HepG2 (cell line): ENCODE measurements around the gene NT5DC1. TPM values are rescaled to one million over a fixed set of nuclear protein-coding genes. Genes with fewer than 3 reads are reported as not detected.

Experiments used
- ATM ChIP-seq: fragments of 450-650 bp; IDR thresholded peaks from 2 replicates; pipeline ENCODE4 v1.7.1; 2017; ENCODE audit warnings: mild to moderate bottlenecking, borderline replicate concordance
- ELF3 ChIP-seq: IDR thresholded peaks from 2 replicates; pipeline ENCODE4 v1.6.1; 2016; ENCODE audit warnings: missing genetic modification reagents, missing compliant biosample characterization
- ETV5 ChIP-seq: IDR thresholded peaks from 2 replicates; pipeline ENCODE4 v1.6.1; 2018; ENCODE audit warnings: missing biosample characterization, missing genetic modification reagents, inconsistent platforms, borderline replicate concordance
- FOXA3 ChIP-seq: IDR thresholded peaks from 2 replicates; pipeline ENCODE4 v1.6.1; 2016; ENCODE audit warnings: missing genetic modification reagents, missing compliant biosample characterization
- MED8 ChIP-seq: sonication (generic); formaldehyde crosslinking; IDR thresholded peaks from 2 replicates; pipeline ENCODE4 v1.8.1; 2023; ENCODE audit warnings: mild to moderate bottlenecking, missing genetic modification reagents; ENCODE audit not compliant: insufficient replicate concordance
- SP2 ChIP-seq: sonication (generic); formaldehyde crosslinking; IDR thresholded peaks from 2 replicates; pipeline ENCODE4 v1.5.1; 2020; ENCODE audit warnings: mild to moderate bottlenecking, missing genetic modification reagents
- SRF ChIP-seq: IDR thresholded peaks from 2 replicates; pipeline ENCODE4 v1.6.1; 2011; ENCODE audit warnings: mild to moderate bottlenecking, low read depth, low read length, moderate library complexity
- ZFP62 ChIP-seq: sonication (generic); formaldehyde crosslinking; IDR thresholded peaks from 2 replicates; pipeline ENCODE4 v1.4.0; 2020; ENCODE audit warnings: missing genetic modification reagents
- ZNF225 ChIP-seq: sonication (generic); formaldehyde crosslinking; IDR thresholded peaks from 2 replicates; pipeline ENCODE4 v1.4.0; 2020; ENCODE audit warnings: mild to moderate bottlenecking, missing genetic modification reagents
- ZNF260 ChIP-seq: sonication (generic); formaldehyde crosslinking; IDR thresholded peaks from 2 replicates; pipeline ENCODE4 v1.4.0; 2020; ENCODE audit warnings: missing genetic modification reagents, low read depth, mild to moderate bottlenecking, borderline replicate concordance
- ZNF282 ChIP-seq: fragments of 450-650 bp; IDR thresholded peaks from 2 replicates; pipeline ENCODE4 v1.6.1; 2018; ENCODE audit not compliant: partially characterized antibody
- ZNF34 ChIP-seq: sonication (generic); formaldehyde crosslinking; IDR thresholded peaks from 2 replicates; pipeline ENCODE4 v1.4.0; 2020; ENCODE audit warnings: mild to moderate bottlenecking, missing genetic modification reagents, borderline replicate concordance
- ZNF431 ChIP-seq: sonication (generic); formaldehyde crosslinking; IDR thresholded peaks from 2 replicates; pipeline ENCODE4 v1.9.0; 2022; ENCODE audit warnings: missing genetic modification reagents, low read depth, mild to moderate bottlenecking, borderline replicate concordance
- ZSCAN29 ChIP-seq: sonication (generic); formaldehyde crosslinking; conservative IDR thresholded peaks from 2 replicates; pipeline ENCODE4 v1.4.0; 2020; ENCODE audit warnings: mild to moderate bottlenecking, missing genetic modification reagents
- polyA plus RNA-seq, 8 experiments: library from polyadenylated mRNA; depleted of rRNA in 3 of 8; stranded (reverse) in 7 of 8; unstranded in 1 of 8; fragments of >200 nt; fragmentation: Illumina TruSeq in 4 of 8; extraction: Trizol in 4 of 8; gene quantifications; 2 replicates each; pipeline versions ENCODE4 v1.2.1 to v1.2.3, GENCODE V29; 2011 to 2016; ENCODE audit warnings: low read depth in 4 of 8, missing spikeins in 1 of 8, mixed read lengths in 1 of 8; ENCODE audit not compliant: insufficient read depth in 1 of 8
- total RNA-seq, 5 experiments: library from RNA; depleted of rRNA; stranded (reverse); fragments of >200 nt; fragmentation: Illumina TruSeq; extraction: Trizol; gene quantifications; 2 replicates each; pipeline ENCODE4 v1.2.3, GENCODE V29; 2016; ENCODE audit warnings: low read depth in 1 of 5
- TF ChIP-seq, protein P1 (sequence below): IDR thresholded peaks from 2 replicates; pipeline ENCODE4 v1.6.1; 2016; ENCODE audit warnings: control low read depth
- TF ChIP-seq, protein P2 (sequence below): sonication (generic); formaldehyde crosslinking; IDR thresholded peaks from 2 replicates; pipeline ENCODE4 v1.4.0; 2020; ENCODE audit warnings: missing genetic modification reagents
- TF ChIP-seq, protein P3 (sequence below): sonication (generic); formaldehyde crosslinking; IDR thresholded peaks from 2 replicates; pipeline ENCODE4 v1.8.1; 2023; ENCODE audit warnings: mild to moderate bottlenecking, missing genetic modification reagents
- TF ChIP-seq, protein P4 (sequence below): sonication (generic); formaldehyde crosslinking; IDR thresholded peaks from 2 replicates; pipeline ENCODE4 v1.4.0; 2020; ENCODE audit warnings: missing genetic modification reagents

The NT5DC1 gene
- total and polyA plus RNA-seq, 2 of the 13 experiments (the other 11 are each of a cell fraction or from before 2014, with no cell fraction given) = 27.0 to 56.1 TPM

DNA sequence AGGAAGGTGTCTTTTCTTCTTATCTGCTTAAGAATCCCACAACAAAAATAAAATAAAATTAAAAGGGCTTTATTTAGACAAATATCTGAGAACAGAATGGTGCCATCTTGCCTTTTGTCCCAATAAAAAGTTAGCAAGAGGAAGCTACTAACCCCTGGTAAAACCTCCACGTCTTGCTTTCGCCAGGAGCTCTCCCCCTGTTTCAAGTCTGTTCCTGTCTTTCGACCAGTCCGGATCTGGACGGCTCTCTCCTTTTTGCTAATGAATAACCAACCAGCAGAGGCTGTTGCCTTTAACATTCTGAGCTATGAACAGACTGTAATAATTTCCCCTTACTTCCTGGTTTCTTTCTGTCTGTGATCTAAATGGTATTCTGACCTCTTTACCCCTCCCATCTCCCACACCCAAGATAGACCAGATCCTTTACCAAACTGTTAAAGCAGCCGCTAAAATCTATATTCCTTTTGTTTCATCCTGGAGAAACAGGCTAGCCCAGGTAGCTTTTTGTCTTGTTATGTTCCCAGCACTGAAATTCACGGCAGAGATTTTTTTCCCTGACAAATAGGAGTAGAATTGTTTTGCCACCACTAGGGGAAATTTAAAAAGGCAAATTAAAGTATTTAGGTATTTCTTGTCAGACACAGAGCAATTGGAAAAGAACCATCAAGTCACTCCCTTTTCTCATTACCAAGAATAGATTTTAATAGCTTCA is 39.9 kb upstream of the NT5DC1 start, which contains the start of gene FRK (continued):
- TF ChIP-seq MED8 (peak; percentile 55), SRF (no peak), ATM (no peak), ZNF260 (CRISPR knock-in tag) (no peak), SP2 (CRISPR knock-in tag) (no peak), ZFP62 (CRISPR knock-in tag) (no peak), ETV5 (peak; percentile 70; the same call in 1 of the 2 replicates), ZNF282 (no peak), ZNF225 (CRISPR knock-in tag) (no peak), ZNF34 (CRISPR knock-in tag) (no peak), ZSCAN29 (CRISPR knock-in tag) (no peak), FOXA3 (CRISPR knock-in tag) (peak; percentile 23; the same call in 1 of the 2 replicates), ZNF431 (no peak), ELF3 (CRISPR knock-in tag) (peak; percentile 100)
- TF ChIP-seq, protein P1, sequence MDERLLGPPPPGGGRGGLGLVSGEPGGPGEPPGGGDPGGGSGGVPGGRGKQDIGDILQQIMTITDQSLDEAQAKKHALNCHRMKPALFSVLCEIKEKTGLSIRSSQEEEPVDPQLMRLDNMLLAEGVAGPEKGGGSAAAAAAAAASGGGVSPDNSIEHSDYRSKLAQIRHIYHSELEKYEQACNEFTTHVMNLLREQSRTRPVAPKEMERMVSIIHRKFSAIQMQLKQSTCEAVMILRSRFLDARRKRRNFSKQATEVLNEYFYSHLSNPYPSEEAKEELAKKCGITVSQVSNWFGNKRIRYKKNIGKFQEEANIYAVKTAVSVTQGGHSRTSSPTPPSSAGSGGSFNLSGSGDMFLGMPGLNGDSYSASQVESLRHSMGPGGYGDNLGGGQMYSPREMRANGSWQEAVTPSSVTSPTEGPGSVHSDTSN = no peak
- TF ChIP-seq, protein P2, sequence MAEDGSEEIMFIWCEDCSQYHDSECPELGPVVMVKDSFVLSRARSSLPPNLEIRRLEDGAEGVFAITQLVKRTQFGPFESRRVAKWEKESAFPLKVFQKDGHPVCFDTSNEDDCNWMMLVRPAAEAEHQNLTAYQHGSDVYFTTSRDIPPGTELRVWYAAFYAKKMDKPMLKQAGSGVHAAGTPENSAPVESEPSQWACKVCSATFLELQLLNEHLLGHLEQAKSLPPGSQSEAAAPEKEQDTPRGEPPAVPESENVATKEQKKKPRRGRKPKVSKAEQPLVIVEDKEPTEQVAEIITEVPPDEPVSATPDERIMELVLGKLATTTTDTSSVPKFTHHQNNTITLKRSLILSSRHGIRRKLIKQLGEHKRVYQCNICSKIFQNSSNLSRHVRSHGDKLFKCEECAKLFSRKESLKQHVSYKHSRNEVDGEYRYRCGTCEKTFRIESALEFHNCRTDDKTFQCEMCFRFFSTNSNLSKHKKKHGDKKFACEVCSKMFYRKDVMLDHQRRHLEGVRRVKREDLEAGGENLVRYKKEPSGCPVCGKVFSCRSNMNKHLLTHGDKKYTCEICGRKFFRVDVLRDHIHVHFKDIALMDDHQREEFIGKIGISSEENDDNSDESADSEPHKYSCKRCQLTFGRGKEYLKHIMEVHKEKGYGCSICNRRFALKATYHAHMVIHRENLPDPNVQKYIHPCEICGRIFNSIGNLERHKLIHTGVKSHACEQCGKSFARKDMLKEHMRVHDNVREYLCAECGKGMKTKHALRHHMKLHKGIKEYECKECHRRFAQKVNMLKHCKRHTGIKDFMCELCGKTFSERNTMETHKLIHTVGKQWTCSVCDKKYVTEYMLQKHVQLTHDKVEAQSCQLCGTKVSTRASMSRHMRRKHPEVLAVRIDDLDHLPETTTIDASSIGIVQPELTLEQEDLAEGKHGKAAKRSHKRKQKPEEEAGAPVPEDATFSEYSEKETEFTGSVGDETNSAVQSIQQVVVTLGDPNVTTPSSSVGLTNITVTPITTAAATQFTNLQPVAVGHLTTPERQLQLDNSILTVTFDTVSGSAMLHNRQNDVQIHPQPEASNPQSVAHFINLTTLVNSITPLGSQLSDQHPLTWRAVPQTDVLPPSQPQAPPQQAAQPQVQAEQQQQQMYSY (CRISPR knock-in tag) = peak; percentile 88
- TF ChIP-seq, protein P3, sequence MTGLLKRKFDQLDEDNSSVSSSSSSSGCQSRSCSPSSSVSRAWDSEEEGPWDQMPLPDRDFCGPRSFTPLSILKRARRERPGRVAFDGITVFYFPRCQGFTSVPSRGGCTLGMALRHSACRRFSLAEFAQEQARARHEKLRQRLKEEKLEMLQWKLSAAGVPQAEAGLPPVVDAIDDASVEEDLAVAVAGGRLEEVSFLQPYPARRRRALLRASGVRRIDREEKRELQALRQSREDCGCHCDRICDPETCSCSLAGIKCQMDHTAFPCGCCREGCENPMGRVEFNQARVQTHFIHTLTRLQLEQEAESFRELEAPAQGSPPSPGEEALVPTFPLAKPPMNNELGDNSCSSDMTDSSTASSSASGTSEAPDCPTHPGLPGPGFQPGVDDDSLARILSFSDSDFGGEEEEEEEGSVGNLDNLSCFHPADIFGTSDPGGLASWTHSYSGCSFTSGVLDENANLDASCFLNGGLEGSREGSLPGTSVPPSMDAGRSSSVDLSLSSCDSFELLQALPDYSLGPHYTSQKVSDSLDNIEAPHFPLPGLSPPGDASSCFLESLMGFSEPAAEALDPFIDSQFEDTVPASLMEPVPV (CRISPR knock-in tag) = no peak
- TF ChIP-seq, protein P4, sequence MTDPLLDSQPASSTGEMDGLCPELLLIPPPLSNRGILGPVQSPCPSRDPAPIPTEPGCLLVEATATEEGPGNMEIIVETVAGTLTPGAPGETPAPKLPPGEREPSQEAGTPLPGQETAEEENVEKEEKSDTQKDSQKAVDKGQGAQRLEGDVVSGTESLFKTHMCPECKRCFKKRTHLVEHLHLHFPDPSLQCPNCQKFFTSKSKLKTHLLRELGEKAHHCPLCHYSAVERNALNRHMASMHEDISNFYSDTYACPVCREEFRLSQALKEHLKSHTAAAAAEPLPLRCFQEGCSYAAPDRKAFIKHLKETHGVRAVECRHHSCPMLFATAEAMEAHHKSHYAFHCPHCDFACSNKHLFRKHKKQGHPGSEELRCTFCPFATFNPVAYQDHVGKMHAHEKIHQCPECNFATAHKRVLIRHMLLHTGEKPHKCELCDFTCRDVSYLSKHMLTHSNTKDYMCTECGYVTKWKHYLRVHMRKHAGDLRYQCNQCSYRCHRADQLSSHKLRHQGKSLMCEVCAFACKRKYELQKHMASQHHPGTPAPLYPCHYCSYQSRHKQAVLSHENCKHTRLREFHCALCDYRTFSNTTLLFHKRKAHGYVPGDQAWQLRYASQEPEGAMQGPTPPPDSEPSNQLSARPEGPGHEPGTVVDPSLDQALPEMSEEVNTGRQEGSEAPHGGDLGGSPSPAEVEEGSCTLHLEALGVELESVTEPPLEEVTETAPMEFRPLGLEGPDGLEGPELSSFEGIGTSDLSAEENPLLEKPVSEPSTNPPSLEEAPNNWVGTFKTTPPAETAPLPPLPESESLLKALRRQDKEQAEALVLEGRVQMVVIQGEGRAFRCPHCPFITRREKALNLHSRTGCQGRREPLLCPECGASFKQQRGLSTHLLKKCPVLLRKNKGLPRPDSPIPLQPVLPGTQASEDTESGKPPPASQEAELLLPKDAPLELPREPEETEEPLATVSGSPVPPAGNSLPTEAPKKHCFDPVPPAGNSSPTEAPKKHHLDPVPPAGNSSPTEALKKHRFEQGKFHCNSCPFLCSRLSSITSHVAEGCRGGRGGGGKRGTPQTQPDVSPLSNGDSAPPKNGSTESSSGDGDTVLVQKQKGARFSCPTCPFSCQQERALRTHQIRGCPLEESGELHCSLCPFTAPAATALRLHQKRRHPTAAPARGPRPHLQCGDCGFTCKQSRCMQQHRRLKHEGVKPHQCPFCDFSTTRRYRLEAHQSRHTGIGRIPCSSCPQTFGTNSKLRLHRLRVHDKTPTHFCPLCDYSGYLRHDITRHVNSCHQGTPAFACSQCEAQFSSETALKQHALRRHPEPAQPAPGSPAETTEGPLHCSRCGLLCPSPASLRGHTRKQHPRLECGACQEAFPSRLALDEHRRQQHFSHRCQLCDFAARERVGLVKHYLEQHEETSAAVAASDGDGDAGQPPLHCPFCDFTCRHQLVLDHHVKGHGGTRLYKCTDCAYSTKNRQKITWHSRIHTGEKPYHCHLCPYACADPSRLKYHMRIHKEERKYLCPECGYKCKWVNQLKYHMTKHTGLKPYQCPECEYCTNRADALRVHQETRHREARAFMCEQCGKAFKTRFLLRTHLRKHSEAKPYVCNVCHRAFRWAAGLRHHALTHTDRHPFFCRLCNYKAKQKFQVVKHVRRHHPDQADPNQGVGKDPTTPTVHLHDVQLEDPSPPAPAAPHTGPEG (CRISPR knock-in tag) = no peak
